HG03457 (cell line): ENCODE measurements around the gene C10orf143.
"Not testable (repeated sequence)": the region's sequence is repeated elsewhere in the genome, so short reads cannot be mapped to it uniquely, and the experiment has no call there.

Source experiments
- ATAC-seq: cut with Tn5 transposase; IDR thresholded peaks from one replicate; pipeline ENCODE4 v1.9.1; 2021; ENCODE audit warnings: moderate number of reproducible peaks; ENCODE audit not compliant: unreplicated experiment

The C10orf143 gene

GRCh38 chr10:130037169-130037661 is 73.4 kb downstream of the C10orf143 start:
- ATAC-seq = no peak

- ATAC-seq = no peak
These were observed 74.1 kb downstream of the C10orf143 start for GRCh38 chr10:130036296-130037065.

- ATAC-seq = no peak
These were observed 81.4 kb downstream of the C10orf143 start for GRCh38 chr10:130029209-130029608.

GRCh38 chr10:130028465-130028819 is 82.2 kb downstream of the C10orf143 start:
- ATAC-seq = no peak

- ATAC-seq = no peak
These were observed 82.7 kb downstream of the C10orf143 start for GRCh38 chr10:130027716-130028464.

- no peak for ATAC-seq
These were observed 83.8 kb downstream of the C10orf143 start for GRCh38 chr10:130026670-130027456.

- no peak for ATAC-seq
These were observed 84.7 kb downstream of the C10orf143 start for GRCh38 chr10:130025811-130026485.

- no peak for ATAC-seq
These were observed 85.3 kb downstream of the C10orf143 start for GRCh38 chr10:130025326-130025725.

GRCh38 chr10:130024779-130025325 is 85.8 kb downstream of the C10orf143 start:
- no peak for ATAC-seq

GRCh38 chr10:130024326-130024725 is 86.3 kb downstream of the C10orf143 start:
- not testable (repeated sequence) for ATAC-seq

- no peak for ATAC-seq
These were observed 87.0 kb downstream of the C10orf143 start for GRCh38 chr10:130023454-130024230.

- no peak for ATAC-seq
These were observed 87.9 kb downstream of the C10orf143 start for GRCh38 chr10:130022511-130023299.

GRCh38 chr10:130022086-130022485 is 88.5 kb downstream of the C10orf143 start:
- no peak for ATAC-seq

GRCh38 chr10:130021383-130021950 is 89.2 kb downstream of the C10orf143 start:
- ATAC-seq = no peak

GRCh38 chr10:130020651-130021382 is 89.8 kb downstream of the C10orf143 start:
- no peak for ATAC-seq

- ATAC-seq = no peak
These were observed 91.9 kb downstream of the C10orf143 start for GRCh38 chr10:130018730-130019185.

GRCh38 chr10:130018265-130018664 is 92.4 kb downstream of the C10orf143 start:
- no peak for ATAC-seq

- no peak for ATAC-seq
These were observed 93.0 kb downstream of the C10orf143 start for GRCh38 chr10:130017631-130018022.
